Vagina (tissue), 2 donors: ENCODE data around the gene INPP5A. TPM values are rescaled to one million over a fixed set of nuclear protein-coding genes. Genes with fewer than 3 reads are reported as not detected.

ENCODE experiments used
- DNase-seq, 2 donors: peaks; one replicate each; pipeline ENCODE4 v3.0.0-alpha.2; 2017; ENCODE audit errors: extremely low spot score in 2 of 2
- H3K27ac ChIP-seq: fragments of 200-600 bp; sonication (generic); one replicate; pipeline ENCODE4 v1.5.1; 2019
- H3K27me3 ChIP-seq: fragments of 200-600 bp; sonication (generic); one replicate; pipeline ENCODE4 v1.5.1; 2019
- H3K36me3 ChIP-seq, 2 donors: fragments of 200-600 bp; sonication (generic); one replicate each; pipeline ENCODE4 v1.5.1; 2017 to 2019
- H3K4me1 ChIP-seq: fragments of 200-600 bp; sonication (generic); one replicate; pipeline ENCODE4 v1.5.1; 2019
- H3K4me3 ChIP-seq, 2 donors: fragments of 200-600 bp; sonication (generic); 1 replicate in 1 of 2; 2 replicates in 1 of 2; pipeline ENCODE4 v1.5.1; 2016 to 2019
- H3K9me3 ChIP-seq: fragments of 200-600 bp; sonication (generic); one replicate; pipeline ENCODE4 v1.5.1; 2019
- POLR2A ChIP-seq, 2 donors: fragments of 450-650 bp; IDR thresholded peaks; one replicate each; pipeline ENCODE4 v1.6.1; 2017; ENCODE audit warnings: antibody characterized with exemption in 2 of 2, mild to moderate bottlenecking in 2 of 2, moderate library complexity in 2 of 2
- POLR2AphosphoS5 ChIP-seq, 2 donors: sonication (generic); formaldehyde crosslinking; IDR thresholded peaks; one replicate each; pipeline ENCODE4 v1.9.0; 2017; ENCODE audit warnings: antibody characterized with exemption in 2 of 2, mild to moderate bottlenecking in 2 of 2, low read depth in 1 of 2; ENCODE audit not compliant: insufficient read depth in 1 of 2
- intact Hi-C: fragments of 100-400 bp; cut with DNase I; formaldehyde crosslinking; loops from one replicate; pipeline ENCODE4 v1.15.1; 2023
- total RNA-seq: library from RNA; depleted of rRNA; stranded (reverse); fragments of >200 nt; gene quantifications from one replicate; pipeline ENCODE4 v1.2.3, GENCODE V29; 2016
- TF ChIP-seq, protein P1 (sequence below), 3 experiments: fragments of 450-650 bp in 2 of 3; fragments of 200-600 bp in 1 of 3; sonication (generic) in 1 of 3; IDR thresholded peaks; one replicate each; pipeline ENCODE4 v1.5.1; 2017 to 2019; ENCODE audit warnings: antibody characterized with exemption in 3 of 3, mild to moderate bottlenecking in 2 of 3, moderate library complexity in 2 of 3

The INPP5A gene
- total RNA-seq, 1 donor from 2014 or later = 24.3 TPM

DNA sequence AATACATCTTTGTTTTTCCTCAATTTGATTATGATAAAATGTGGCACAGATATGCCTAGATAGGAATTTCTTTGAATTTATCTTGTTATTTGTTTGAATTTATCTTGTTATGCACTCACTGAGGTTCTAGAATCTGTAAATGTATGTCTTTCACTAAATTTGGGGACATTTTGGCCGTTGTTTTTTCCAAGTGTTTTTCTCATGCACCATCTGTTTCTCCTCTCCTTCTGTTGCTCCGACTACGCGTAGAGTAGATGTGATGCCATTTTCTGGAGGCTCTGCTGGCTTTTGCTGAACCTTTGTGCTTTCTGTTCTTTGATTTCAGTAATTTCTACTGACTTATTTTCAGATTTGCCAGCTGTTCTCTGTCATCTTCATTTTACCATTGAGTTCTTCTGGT lies 101.9 kb downstream of the INPP5A start:
- H3K9me3 ChIP-seq = no peaks in the 10 kb centered on the region
- H3K36me3 ChIP-seq = no peaks in the 10 kb centered on the region
- intact Hi-C loops = loop anchor here (2.0 to 10.0 kb wide), 2 partner anchors 181 to 245 kb away; partner anchors contain the start of gene PWWP2B
- H3K27me3 ChIP-seq = no peaks in the 10 kb centered on the region
- DNase-seq = no peak
- no peak for TF ChIP-seq POLR2AphosphoS5 (IDR thresholded peaks at IDR 0.05; ENCODE audit: insufficient read depth in 1 of 2, low read depth in 1 of 2)
- TF ChIP-seq POLR2A (IDR thresholded peaks at IDR 0.05) = no peak
- TF ChIP-seq, protein P1, sequence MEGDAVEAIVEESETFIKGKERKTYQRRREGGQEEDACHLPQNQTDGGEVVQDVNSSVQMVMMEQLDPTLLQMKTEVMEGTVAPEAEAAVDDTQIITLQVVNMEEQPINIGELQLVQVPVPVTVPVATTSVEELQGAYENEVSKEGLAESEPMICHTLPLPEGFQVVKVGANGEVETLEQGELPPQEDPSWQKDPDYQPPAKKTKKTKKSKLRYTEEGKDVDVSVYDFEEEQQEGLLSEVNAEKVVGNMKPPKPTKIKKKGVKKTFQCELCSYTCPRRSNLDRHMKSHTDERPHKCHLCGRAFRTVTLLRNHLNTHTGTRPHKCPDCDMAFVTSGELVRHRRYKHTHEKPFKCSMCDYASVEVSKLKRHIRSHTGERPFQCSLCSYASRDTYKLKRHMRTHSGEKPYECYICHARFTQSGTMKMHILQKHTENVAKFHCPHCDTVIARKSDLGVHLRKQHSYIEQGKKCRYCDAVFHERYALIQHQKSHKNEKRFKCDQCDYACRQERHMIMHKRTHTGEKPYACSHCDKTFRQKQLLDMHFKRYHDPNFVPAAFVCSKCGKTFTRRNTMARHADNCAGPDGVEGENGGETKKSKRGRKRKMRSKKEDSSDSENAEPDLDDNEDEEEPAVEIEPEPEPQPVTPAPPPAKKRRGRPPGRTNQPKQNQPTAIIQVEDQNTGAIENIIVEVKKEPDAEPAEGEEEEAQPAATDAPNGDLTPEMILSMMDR (IDR thresholded peaks at IDR 0.05) = no peak
- no peak overlapping the region for H3K27ac ChIP-seq
- H3K4me3 ChIP-seq = no peak overlapping the region
- H3K4me1 ChIP-seq = peaks cover 27% of the 10 kb centered on the region

DNA sequence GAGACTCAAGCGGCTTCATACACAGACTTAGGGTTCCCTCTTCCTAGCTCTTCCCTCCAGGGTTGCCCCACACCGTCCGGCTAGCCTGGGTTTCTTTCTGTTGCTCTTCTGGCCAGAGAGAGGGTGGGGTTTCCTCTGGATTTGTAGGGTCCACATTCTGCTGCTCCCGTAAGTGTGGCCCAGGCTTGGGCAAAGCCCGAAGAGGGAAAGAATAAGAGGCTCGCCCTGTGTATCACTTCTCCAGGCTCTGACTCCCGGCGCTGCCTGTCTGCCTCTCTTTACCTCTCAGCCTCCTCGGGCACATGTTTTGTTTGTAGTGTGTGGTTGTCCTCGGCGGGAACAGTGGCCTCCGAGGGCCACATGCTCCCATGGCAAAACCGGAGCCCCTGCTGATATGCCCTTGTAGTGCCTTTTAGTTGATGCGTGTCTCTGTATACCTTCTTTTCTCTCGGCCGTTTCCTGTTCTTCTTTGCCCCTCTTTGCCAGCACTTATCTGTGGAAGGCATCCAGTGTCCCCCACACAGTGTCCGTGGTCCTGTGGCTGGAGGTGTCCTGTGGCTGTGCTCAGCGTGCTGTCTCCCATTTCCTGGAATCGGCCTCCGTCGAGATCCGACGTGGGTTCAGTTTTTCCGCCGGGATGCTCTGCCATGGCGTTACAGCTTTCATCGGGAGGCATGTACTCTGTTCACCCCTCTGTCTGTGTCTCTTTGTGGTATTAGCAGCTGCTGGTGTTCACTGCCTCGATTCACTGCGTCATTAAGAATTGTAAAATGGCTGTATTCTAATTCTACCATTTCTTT lies 102.9 kb downstream of the INPP5A start:
- H3K4me1 ChIP-seq = peaks cover 25% of the 10 kb centered on the region
- DNase-seq = no peak
- no peaks in the 10 kb centered on the region for H3K9me3 ChIP-seq
- no peak overlapping the region for H3K4me3 ChIP-seq
- no peak overlapping the region for H3K27ac ChIP-seq
- TF ChIP-seq, protein P1 (IDR thresholded peaks at IDR 0.05) = no peak
- no peak for TF ChIP-seq POLR2A (IDR thresholded peaks at IDR 0.05)
- TF ChIP-seq POLR2AphosphoS5 (IDR thresholded peaks at IDR 0.05; ENCODE audit: insufficient read depth in 1 of 2, low read depth in 1 of 2) = no peak
- H3K27me3 ChIP-seq = no peaks in the 10 kb centered on the region
- no peaks in the 10 kb centered on the region for H3K36me3 ChIP-seq
- intact Hi-C loops = no loop called here

DNA sequence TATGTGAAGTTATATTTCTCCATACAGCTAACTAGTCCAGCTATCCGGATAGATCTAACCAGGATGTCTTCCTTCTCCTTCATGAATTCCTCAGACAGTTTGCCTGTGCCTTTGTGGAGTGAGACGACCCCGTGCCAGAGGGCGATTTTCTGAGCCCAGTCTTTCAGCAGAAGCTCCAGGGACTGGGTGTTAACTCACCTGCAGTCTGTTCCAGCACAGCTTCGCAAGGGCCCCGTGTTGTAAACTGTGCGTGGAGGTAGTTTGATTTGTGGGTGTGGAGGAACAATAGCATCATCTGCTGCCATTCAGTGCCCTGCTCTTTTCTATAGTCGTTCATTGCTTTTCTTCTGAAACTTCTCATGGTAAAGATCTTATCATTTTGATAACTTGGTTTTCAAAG lies 103.8 kb downstream of the INPP5A start:
- no peak for DNase-seq
- Histone ChIP-seq H3K4me1 (peaks cover 25% of the 10 kb centered on the region), H3K27ac (no peak overlapping the region), H3K36me3 (no peaks in the 10 kb centered on the region), H3K9me3 (no peaks in the 10 kb centered on the region), H3K4me3 (no peak overlapping the region), H3K27me3 (no peaks in the 10 kb centered on the region)
- TF ChIP-seq POLR2AphosphoS5 (IDR thresholded peaks at IDR 0.05; ENCODE audit: insufficient read depth in 1 of 2, low read depth in 1 of 2) = no peak
- no peak for TF ChIP-seq POLR2A (IDR thresholded peaks at IDR 0.05)
- TF ChIP-seq, protein P1 (IDR thresholded peaks at IDR 0.05) = no peak
- intact Hi-C loops = no loop called here

DNA sequence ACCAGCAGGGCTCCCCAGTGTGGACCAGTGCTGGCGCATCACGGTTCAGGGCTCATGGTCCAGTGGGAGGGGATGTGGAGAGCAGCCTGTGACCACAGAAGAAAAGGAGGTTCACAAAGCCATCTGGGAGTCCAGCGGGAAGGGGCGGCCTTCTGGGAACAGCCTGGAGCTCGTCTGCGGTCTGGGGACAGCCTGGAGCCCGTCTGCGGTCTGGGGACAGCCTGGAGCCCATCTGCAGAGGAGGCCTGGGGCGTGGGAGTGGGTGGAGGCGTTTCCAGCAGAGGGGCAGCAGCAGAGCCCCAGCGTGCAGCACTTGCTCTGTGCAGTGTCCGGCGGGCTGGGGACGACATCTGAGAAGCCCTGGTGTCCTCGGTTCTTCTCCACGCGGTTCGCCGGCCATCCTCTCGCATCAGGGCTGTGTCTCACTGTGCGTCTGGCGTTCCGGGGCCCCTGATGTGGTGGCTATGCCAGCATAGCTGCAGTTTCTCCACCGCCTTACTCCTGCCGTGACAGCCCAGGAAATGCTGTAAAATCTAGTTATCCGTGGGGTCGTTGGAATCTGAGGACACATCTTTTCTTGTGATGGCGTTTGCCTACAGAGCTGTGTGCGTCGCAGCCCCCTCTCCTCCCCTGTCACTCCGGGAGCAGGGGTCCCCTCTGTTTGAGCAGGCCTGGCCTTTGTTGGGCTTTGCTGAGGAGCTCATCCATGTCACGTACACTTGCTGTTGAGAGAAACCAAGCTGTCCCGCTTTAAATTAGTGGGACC lies 104.6 kb downstream of the INPP5A start:
- H3K36me3 ChIP-seq = no peaks in the 10 kb centered on the region
- H3K27me3 ChIP-seq = no peaks in the 10 kb centered on the region
- intact Hi-C loops = no loop called here
- H3K9me3 ChIP-seq = no peaks in the 10 kb centered on the region
- no peak overlapping the region for H3K4me3 ChIP-seq
- no peak overlapping the region for H3K27ac ChIP-seq
- TF ChIP-seq, protein P1 (IDR thresholded peaks at IDR 0.05) = no peak
- no peak for TF ChIP-seq POLR2A (IDR thresholded peaks at IDR 0.05)
- no peak for TF ChIP-seq POLR2AphosphoS5 (IDR thresholded peaks at IDR 0.05; ENCODE audit: insufficient read depth in 1 of 2, low read depth in 1 of 2)
- H3K4me1 ChIP-seq = peaks cover 25% of the 10 kb centered on the region
- DNase-seq = no peak

GRCh38 chr10:132642732-132643008 lies 105.1 kb downstream of the INPP5A start:
- TF ChIP-seq, protein P1 (IDR thresholded peaks at IDR 0.05) = no peak
- TF ChIP-seq POLR2AphosphoS5 (IDR thresholded peaks at IDR 0.05; ENCODE audit: insufficient read depth in 1 of 2, low read depth in 1 of 2) (no peak), POLR2A (IDR thresholded peaks at IDR 0.05) (no peak)
- DNase-seq = no peak
- Histone ChIP-seq H3K4me1 (peaks cover 20% of the 10 kb centered on the region), H3K9me3 (no peaks in the 10 kb centered on the region), H3K4me3 (no peak overlapping the region), H3K27me3 (no peaks in the 10 kb centered on the region), H3K36me3 (no peaks in the 10 kb centered on the region), H3K27ac (no peak overlapping the region)
- intact Hi-C loops = no loop called here
